HepG2 (cell line): ENCODE results near the gene ZCCHC10. TPM values are rescaled to one million over a fixed set of nuclear protein-coding genes. Genes with fewer than 3 reads are reported as not detected.
A peak's percentile ranks its signal among the peaks of the same experiment; 100 is the strongest.

ENCODE experiments used
- ATF3 ChIP-seq: sonication (generic); formaldehyde crosslinking; IDR thresholded peaks from 2 replicates; pipeline ENCODE4 v1.4.0; 2020; ENCODE audit warnings: missing genetic modification reagents
- FOXP1 ChIP-seq, 2 experiments: fragments of 450-650 bp in 1 of 2; IDR thresholded peaks; 2 replicates each; pipeline ENCODE4 v1.6.1; 2017 to 2018; ENCODE audit warnings: antibody characterized with exemption in 1 of 2
- MBD4 ChIP-seq: IDR thresholded peaks from 2 replicates; pipeline ENCODE4 v1.6.1; 2012; ENCODE audit warnings: low read length, inconsistent platforms, borderline replicate concordance
- NCOA5 ChIP-seq: sonication (generic); formaldehyde crosslinking; IDR thresholded peaks from 2 replicates; pipeline ENCODE4 v1.4.0; 2020; ENCODE audit warnings: missing genetic modification reagents
- PAF1 ChIP-seq: IDR thresholded peaks from 2 replicates; pipeline ENCODE4 v1.6.1; 2016; ENCODE audit warnings: missing genetic modification reagents, missing compliant biosample characterization
- PRDM15 ChIP-seq: sonication (generic); formaldehyde crosslinking; IDR thresholded peaks from 2 replicates; pipeline ENCODE4 v1.4.0; 2020; ENCODE audit warnings: missing genetic modification reagents
- ZC3H13 ChIP-seq: sonication (generic); formaldehyde crosslinking; IDR thresholded peaks from 2 replicates; pipeline ENCODE4 v1.8.1; 2023; ENCODE audit warnings: mild to moderate bottlenecking, missing genetic modification reagents, moderate library complexity
- ZFP41 ChIP-seq: sonication (generic); formaldehyde crosslinking; IDR thresholded peaks from 2 replicates; pipeline ENCODE4 v1.4.0; 2020; ENCODE audit warnings: mild to moderate bottlenecking, missing genetic modification reagents, borderline replicate concordance
- ZNF264 ChIP-seq: sonication (generic); formaldehyde crosslinking; IDR thresholded peaks from 2 replicates; pipeline ENCODE4 v1.4.0; 2020; ENCODE audit warnings: missing genetic modification reagents
- polyA plus RNA-seq, 8 experiments: library from polyadenylated mRNA; depleted of rRNA in 3 of 8; stranded (reverse) in 7 of 8; unstranded in 1 of 8; fragments of >200 nt; fragmentation: Illumina TruSeq in 4 of 8; extraction: Trizol in 4 of 8; gene quantifications; 2 replicates each; pipeline versions ENCODE4 v1.2.1 to v1.2.3, GENCODE V29; 2011 to 2016; ENCODE audit warnings: low read depth in 4 of 8, missing spikeins in 1 of 8, mixed read lengths in 1 of 8; ENCODE audit not compliant: insufficient read depth in 1 of 8
- total RNA-seq, 5 experiments: library from RNA; depleted of rRNA; stranded (reverse); fragments of >200 nt; fragmentation: Illumina TruSeq; extraction: Trizol; gene quantifications; 2 replicates each; pipeline ENCODE4 v1.2.3, GENCODE V29; 2016; ENCODE audit warnings: low read depth in 1 of 5
- TF ChIP-seq, protein P1 (sequence below): sonication (generic); formaldehyde crosslinking; IDR thresholded peaks from 2 replicates; pipeline ENCODE4 v1.8.0; 2022; ENCODE audit warnings: missing genetic modification reagents, mild to moderate bottlenecking, inconsistent platforms, borderline replicate concordance
- TF ChIP-seq, protein P2 (sequence below): sonication (generic); formaldehyde crosslinking; IDR thresholded peaks from 2 replicates; pipeline ENCODE4 v1.8.0; 2022; ENCODE audit warnings: mild to moderate bottlenecking, missing genetic modification reagents; ENCODE audit not compliant: insufficient replicate concordance
- TF ChIP-seq, protein P3 (sequence below): sonication (generic); formaldehyde crosslinking; IDR thresholded peaks from 2 replicates; pipeline ENCODE4 v1.9.0; 2022; ENCODE audit warnings: missing genetic modification reagents, mild to moderate bottlenecking, borderline replicate concordance
- TF ChIP-seq, protein P4 (sequence below): IDR thresholded peaks from 2 replicates; pipeline ENCODE4 v1.6.1; 2012; ENCODE audit warnings: low read length, improper control_type of control experiment

ZCCHC10 gene
- total and polyA plus RNA-seq, 2 of the 13 experiments (the other 11 are each of a cell fraction or from before 2014, with no cell fraction given): 40.7 to 48.2 TPM

- TF ChIP-seq, protein P1, sequence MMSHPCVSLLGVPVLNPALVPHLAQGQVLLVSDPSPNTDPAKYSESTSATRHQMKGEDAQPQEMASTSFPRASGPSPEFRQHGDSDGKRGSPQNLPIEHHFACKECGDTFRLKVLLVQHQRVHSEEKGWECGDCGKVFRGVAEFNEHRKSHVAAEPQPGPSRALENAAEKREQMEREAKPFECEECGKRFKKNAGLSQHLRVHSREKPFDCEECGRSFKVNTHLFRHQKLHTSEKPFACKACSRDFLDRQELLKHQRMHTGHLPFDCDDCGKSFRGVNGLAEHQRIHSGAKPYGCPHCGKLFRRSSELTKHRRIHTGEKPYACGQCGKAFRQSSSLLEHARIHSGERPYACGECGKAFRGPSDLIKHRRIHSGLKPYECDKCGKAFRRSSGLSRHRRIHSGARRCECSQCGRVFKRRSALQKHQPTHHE (CRISPR knock-in tag): no peak; the same call in 1 of the 2 replicates
- TF ChIP-seq PAF1 (CRISPR knock-in tag): no peak
- no peak for TF ChIP-seq FOXP1 (IDR thresholded peaks at IDR 0.05)
- peak; percentile 22; the same call in 1 of the 2 replicates for TF ChIP-seq FOXP1 (CRISPR knock-in tag; IDR thresholded peaks at IDR 0.05)
- TF ChIP-seq, protein P2, sequence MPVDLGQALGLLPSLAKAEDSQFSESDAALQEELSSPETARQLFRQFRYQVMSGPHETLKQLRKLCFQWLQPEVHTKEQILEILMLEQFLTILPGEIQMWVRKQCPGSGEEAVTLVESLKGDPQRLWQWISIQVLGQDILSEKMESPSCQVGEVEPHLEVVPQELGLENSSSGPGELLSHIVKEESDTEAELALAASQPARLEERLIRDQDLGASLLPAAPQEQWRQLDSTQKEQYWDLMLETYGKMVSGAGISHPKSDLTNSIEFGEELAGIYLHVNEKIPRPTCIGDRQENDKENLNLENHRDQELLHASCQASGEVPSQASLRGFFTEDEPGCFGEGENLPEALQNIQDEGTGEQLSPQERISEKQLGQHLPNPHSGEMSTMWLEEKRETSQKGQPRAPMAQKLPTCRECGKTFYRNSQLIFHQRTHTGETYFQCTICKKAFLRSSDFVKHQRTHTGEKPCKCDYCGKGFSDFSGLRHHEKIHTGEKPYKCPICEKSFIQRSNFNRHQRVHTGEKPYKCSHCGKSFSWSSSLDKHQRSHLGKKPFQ: peak; percentile 45
- no peak for TF ChIP-seq ATF3 (CRISPR knock-in tag)
- TF ChIP-seq, protein P3, sequence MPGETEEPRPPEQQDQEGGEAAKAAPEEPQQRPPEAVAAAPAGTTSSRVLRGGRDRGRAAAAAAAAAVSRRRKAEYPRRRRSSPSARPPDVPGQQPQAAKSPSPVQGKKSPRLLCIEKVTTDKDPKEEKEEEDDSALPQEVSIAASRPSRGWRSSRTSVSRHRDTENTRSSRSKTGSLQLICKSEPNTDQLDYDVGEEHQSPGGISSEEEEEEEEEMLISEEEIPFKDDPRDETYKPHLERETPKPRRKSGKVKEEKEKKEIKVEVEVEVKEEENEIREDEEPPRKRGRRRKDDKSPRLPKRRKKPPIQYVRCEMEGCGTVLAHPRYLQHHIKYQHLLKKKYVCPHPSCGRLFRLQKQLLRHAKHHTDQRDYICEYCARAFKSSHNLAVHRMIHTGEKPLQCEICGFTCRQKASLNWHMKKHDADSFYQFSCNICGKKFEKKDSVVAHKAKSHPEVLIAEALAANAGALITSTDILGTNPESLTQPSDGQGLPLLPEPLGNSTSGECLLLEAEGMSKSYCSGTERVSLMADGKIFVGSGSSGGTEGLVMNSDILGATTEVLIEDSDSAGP (CRISPR knock-in tag): peak; percentile 88; the same call in 1 of the 2 replicates
- TF ChIP-seq, protein P4, sequence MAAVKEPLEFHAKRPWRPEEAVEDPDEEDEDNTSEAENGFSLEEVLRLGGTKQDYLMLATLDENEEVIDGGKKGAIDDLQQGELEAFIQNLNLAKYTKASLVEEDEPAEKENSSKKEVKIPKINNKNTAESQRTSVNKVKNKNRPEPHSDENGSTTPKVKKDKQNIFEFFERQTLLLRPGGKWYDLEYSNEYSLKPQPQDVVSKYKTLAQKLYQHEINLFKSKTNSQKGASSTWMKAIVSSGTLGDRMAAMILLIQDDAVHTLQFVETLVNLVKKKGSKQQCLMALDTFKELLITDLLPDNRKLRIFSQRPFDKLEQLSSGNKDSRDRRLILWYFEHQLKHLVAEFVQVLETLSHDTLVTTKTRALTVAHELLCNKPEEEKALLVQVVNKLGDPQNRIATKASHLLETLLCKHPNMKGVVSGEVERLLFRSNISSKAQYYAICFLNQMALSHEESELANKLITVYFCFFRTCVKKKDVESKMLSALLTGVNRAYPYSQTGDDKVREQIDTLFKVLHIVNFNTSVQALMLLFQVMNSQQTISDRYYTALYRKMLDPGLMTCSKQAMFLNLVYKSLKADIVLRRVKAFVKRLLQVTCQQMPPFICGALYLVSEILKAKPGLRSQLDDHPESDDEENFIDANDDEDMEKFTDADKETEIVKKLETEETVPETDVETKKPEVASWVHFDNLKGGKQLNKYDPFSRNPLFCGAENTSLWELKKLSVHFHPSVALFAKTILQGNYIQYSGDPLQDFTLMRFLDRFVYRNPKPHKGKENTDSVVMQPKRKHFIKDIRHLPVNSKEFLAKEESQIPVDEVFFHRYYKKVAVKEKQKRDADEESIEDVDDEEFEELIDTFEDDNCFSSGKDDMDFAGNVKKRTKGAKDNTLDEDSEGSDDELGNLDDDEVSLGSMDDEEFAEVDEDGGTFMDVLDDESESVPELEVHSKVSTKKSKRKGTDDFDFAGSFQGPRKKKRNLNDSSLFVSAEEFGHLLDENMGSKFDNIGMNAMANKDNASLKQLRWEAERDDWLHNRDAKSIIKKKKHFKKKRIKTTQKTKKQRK: no peak
- TF ChIP-seq ZC3H13 (CRISPR knock-in tag): peak; percentile 88
- peak; percentile 94 for TF ChIP-seq PRDM15 (CRISPR knock-in tag)
- TF ChIP-seq ZNF264 (CRISPR knock-in tag): peak; percentile 51
- TF ChIP-seq ZFP41 (CRISPR knock-in tag): no peak
- no peak for TF ChIP-seq MBD4
- TF ChIP-seq NCOA5 (CRISPR knock-in tag): 0 out of 2 replicates have a peak, but pooled peaks have one; percentile 31
Measured at GRCh38 chr5:132963171-132964104, 62.9 kb downstream of the ZCCHC10 start, which contains the start of gene AFF4 (continued).
